Hematopoietic multipotent progenitor cell treated with erythropoietin and hydrocortisone succinate and interleukin-3 and kit ligand, for 8 days (in vitro differentiated cells): ENCODE data around the gene TMEFF1.
A peak's percentile ranks its signal among the peaks of the same experiment; 100 is the strongest.
"Not testable (repeated sequence)": the region's sequence is repeated elsewhere in the genome, so short reads cannot be mapped to it uniquely, and the experiment has no call there.

ENCODE experiments used
- DNase-seq: peaks from one replicate; pipeline ENCODE4 v3.0.0-alpha.2; 2015

Gene TMEFF1

GRCh38 chr9:100499460-100499859 lies 26.5 kb downstream of the TMEFF1 start:
- no peak for DNase-seq

GRCh38 chr9:100499866-100500265 lies 26.9 kb downstream of the TMEFF1 start:
- no peak for DNase-seq

GRCh38 chr9:100505564-100506159 lies 32.7 kb downstream of the TMEFF1 start:
- peak; percentile 77 for DNase-seq

GRCh38 chr9:100507350-100507749 lies 34.4 kb downstream of the TMEFF1 start:
- DNase-seq: not testable (repeated sequence)

GRCh38 chr9:100511205-100511604 lies 38.3 kb downstream of the TMEFF1 start:
- DNase-seq: no peak

DNA sequence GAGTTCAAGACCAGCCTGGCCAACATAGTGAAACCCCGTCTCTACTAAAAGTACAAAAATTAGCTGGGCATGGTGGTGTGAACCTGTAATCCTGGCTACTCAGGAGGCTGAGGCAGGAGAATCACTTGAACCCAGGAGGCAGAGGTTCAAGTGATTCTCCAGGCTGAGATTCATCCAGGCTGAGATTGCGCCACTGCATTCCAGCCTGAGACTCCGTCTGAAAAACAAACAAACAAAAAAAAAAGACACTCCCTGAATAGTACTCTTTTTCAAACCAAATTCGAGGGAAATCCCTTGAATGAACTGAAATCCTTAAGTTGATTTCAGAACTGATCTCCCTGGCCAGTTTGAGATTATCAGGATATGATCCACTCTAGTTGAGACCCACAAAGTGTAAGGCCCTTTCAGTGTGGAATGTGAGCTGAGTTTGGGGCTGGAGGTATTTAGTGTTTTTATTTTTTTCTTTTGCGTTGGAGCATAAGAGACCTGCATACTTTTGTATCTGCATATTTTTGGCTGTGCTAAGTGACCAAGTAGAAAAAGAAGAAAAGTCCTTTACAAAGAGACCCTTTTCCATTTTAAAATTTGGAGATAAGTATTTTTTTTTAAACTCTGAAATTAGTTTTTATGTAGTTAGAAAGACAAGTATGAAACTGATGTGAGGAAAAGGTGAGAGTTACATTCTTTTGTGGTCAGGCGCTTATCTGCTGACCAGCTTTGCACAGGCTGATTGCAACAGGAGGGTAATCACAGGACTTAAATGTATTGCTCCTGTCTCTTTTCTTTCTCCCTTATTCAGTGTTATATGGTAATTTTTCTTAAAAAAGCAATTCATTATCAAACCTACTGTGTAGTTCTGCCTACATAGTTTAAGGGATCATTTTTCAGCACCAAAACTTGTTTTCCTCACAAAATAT lies 42.9 kb downstream of the TMEFF1 start:
- no peak for DNase-seq

- no peak for DNase-seq
Measured at GRCh38 chr9:100521282-100521681, 48.3 kb downstream of the TMEFF1 start.

- no peak for DNase-seq
Measured at GRCh38 chr9:100525563-100525962, 52.6 kb downstream of the TMEFF1 start.

DNA sequence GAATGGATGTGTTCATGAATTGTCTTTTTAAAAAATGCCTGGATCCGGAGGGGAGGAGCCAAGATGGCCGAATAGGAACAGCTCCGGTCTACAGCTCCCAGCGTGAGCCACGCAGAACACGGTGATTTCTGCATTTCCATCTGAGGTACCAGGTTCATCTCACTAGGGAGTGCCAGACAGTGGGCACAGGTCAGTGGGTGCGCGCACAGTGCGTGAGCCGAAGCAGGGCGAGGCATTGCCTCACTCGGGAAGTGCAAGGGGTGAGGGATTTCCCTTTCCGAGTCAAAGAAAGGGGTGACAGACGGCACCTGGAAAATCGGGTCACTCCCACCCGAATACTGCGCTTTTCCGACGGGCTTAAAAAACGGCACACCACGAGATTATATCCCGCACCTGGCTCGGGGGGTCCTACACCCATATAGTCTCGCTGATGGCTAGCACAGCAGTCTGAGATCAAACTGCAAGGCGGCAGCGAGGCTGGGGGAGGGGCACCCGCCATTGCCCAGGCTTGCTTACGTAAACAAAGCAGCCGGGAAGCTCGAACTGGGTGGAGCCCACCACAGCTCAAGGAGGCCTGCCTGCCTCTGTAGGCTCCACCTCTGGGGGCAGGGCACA lies 54.3 kb downstream of the TMEFF1 start:
- not testable (repeated sequence) for DNase-seq

DNA sequence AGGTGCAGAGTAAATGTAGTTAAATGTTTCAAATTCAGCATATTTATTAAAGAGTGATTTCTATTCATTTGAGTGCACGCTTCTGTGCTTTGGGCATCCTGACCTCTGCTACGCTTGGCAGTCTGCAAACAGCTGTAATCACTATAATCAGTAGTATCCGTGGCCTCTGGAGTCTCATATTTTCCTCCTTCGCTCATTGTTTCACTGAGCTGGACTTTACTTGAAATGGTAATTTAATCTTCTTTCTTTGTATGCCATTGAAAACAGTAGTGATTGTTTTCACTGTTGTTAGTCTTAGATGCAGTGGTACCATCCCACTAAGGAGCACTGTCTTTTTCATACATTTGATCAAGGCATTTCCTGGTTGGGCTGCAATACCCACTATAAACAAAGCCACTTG lies 61.5 kb downstream of the TMEFF1 start:
- no peak for DNase-seq

DNA sequence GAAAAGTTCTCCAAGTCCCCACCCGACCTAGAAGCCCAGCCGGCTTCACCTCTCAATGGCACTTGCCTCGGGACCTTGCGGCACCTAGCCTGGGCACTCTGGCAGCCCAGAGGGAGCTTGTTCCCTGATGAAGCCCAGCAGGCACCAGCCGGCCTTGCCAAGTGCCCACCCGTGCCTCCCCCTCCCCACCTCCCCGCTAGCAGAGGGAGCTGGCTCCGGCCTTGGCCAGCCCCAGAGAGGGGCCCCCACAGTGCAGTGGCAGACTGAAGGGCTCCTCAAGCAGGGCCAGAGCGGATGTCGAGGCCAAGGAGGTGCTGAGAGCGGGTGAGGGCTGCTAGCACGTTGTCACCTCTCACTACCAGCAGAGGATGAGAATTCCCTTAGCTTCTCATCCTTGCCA lies 67.4 kb downstream of the TMEFF1 start:
- no peak for DNase-seq

DNA sequence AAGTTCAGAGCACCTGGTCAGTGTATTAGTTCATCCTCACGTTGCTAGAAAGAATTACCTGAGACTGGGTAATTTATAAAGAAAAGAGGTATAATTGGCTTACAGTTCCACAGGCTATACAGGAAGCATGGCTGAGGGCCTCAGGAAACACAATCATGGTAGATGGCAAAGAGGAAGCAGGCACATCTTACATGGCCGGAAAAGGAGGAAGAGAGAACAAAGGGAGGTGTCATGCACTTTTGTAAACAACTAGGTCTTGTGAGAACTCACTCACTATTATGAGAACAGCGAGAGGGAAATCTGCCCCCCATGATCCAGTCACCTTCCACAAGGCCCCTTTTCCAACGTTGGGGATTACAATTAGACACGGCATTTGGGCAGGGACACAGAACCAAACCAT lies 76.1 kb downstream of the TMEFF1 start:
- no peak for DNase-seq

GRCh38 chr9:100554935-100555401 lies 82.0 kb downstream of the TMEFF1 start:
- DNase-seq: no peak

GRCh38 chr9:100555471-100555870 lies 82.5 kb downstream of the TMEFF1 start:
- DNase-seq: no peak

DNA sequence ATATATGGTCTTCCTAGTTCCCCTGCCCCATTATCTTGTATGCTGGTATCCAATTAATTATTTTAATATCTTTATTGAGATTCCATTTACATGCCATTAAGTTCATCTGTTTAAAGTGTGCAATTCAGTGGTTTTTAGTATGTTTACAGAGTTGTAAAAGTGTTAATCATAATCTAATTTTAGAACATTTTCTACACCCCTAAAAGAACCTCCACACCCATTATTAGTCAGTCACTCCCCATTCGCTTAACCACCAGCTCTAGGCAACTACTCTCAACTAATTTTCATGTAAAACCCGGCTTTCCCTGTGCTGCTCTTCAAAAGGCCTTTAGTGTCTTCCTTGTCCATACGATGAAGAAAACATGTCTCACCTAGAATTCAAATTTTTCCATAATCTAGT lies 84.1 kb downstream of the TMEFF1 start:
- DNase-seq: no peak

DNA sequence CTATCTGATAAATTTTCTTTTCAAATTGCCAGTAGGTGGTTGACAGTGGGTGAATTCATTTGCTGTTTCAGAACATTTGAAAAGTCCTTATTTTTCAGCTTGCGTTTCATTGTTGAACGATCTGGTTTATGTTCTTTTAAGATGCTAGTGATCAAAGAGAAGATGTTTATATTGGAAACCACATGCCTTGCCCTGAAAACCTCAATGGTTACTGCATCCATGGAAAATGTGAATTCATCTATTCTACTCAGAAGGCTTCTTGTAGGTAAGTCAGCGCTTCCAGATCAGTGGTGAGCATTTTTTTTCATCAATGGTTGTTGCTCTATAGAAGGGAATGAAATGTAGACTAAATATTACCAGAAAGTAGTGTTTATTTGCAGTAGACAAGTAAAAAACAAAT lies 88.3 kb downstream of the TMEFF1 start:
- no peak for DNase-seq

- DNase-seq: no peak
Measured at GRCh38 chr9:100567856-100568255, 94.9 kb downstream of the TMEFF1 start.

- DNase-seq: no peak
Measured at GRCh38 chr9:100573655-100574260, 100.8 kb downstream of the TMEFF1 start.

DNA sequence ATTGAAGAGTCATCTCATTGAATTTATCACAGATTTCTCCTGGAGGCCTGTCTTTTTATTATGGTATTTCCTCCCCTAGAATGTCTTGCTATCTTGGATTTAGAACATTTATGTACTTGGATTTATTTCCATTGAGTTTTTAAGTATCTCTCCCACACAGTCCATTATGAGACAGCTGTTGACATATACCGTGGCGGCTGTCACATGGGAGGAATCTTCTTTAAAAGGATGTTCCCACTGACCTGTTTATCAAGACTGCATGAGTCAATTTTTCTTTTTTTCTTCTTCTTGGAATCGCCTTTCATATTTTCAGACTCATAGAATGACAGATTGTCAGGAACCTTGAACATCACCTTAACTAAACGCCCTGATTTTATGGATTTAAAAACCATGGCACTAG lies 102.1 kb downstream of the TMEFF1 start:
- DNase-seq: no peak

DNA sequence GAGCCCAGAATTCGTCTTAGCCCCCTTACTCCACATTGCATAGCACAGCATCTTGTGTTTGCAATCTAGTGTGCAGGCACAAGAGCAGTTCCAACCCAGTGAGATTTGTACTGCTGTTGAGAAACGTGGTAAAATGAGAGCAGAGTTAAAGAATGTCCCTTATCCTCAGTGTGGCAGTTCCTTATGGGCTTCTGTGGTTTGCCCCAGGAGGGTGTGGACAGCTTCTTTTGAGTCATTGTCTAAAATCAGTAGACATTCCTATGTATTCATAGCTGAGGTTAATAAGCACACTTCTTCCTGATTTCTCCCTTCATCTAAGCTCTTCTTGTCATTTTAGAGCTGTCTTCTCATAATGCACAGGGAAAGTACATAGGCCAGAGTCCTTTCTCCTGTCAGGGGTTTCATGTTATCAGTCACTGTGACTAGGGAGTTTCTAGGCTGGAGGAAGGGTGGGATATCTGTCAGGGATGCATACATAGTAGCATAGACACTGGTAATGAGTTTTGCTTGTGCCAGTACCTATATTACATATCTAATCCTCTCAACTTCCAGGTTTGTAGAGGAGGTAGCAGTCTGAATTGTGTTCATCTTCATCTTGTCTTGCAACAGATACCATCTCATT lies 102.9 kb downstream of the TMEFF1 start:
- DNase-seq: no peak

DNA sequence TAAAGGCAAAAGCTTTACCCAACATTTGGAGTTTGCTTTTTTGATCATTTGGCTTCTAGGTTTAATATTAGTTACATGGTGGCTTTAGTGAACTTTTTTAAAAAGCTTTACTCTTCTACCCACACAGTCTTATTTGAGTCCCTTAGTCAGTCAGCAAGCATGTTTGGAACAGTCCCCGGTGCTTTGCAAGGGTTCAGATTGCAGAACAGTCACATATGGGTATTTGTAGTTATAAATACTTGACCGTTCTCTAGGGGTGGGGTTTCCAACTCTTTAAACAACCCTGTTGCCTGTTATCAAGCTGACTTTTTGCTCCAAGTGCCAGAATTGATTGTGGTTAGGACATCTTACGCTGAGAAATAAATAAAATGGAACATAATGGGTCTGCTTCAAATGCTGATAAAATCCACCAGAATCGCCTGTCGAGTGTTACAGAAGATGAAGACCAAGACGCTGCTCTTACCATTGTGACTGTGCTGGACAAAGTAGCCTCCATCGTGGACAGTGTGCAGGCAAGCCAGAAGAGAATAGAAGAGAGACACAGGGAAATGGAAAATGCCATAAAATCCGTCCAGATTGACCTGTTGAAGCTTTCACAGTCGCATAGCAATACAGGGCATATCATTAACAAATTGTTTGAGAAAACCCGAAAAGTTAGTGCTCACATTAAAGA lies 105.0 kb downstream of the TMEFF1 start, which contains the start of gene CAVIN4:
CAVIN4 (plus strand) TSS at position 304 of the 673 bp plus-strand sequence; CDS start at position 369, 65 bp downstream.
- no peak for DNase-seq

GRCh38 chr9:100578610-100579009 lies 105.7 kb downstream of the TMEFF1 start:
- no peak for DNase-seq
